GM20431 (cell line): ENCODE results near the gene ZNF593OS.

Experiments
- in situ Hi-C: fragments of 300-500 bp; cut with MseI, MboI; formaldehyde crosslinking; loops from one replicate; pipeline ENCODE4 v1.15.0; 2020; ENCODE audit warnings: low sequenced_read_pairs; ENCODE audit not compliant: unreplicated experiment

ZNF593OS gene

GRCh38 chr1:26171084-26172072 is at the start of gene ZNF593OS:
TSS of gene ZNF593OS (minus strand) at chr1:26171832. CDS start at chr1:26171661, 171 bp downstream.
- in situ Hi-C loops, result no loop called here

- in situ Hi-C loops, result no loop called here
Measured at GRCh38 chr1:26221094-26221493, 49.5 kb upstream of the ZNF593OS start.

GRCh38 chr1:26220199-26220912 is 48.7 kb upstream of the ZNF593OS start:
- in situ Hi-C loops, result no loop called here

- in situ Hi-C loops, result no loop called here
Measured at GRCh38 chr1:26218906-26219494, 47.4 kb upstream of the ZNF593OS start.

- in situ Hi-C loops, result no loop called here
Measured at GRCh38 chr1:26215246-26215645, 43.6 kb upstream of the ZNF593OS start.

- in situ Hi-C loops, result no loop called here
Measured at GRCh38 chr1:26213335-26213905, 41.8 kb upstream of the ZNF593OS start.

GRCh38 chr1:26212726-26213125 is 41.1 kb upstream of the ZNF593OS start:
- in situ Hi-C loops, result no loop called here

GRCh38 chr1:26210147-26210870 is 38.7 kb upstream of the ZNF593OS start:
- in situ Hi-C loops, result no loop called here

GRCh38 chr1:26203642-26204318 is 32.1 kb upstream of the ZNF593OS start:
- in situ Hi-C loops, result no loop called here

- in situ Hi-C loops, result no loop called here
Measured at GRCh38 chr1:26200413-26200812, 28.8 kb upstream of the ZNF593OS start.

- in situ Hi-C loops, result no loop called here
Measured at GRCh38 chr1:26197813-26198212, 26.2 kb upstream of the ZNF593OS start.

- in situ Hi-C loops, result no loop called here
Measured at GRCh38 chr1:26197301-26197700, 25.7 kb upstream of the ZNF593OS start.

- in situ Hi-C loops, result no loop called here
Measured at GRCh38 chr1:26195805-26196204, 24.2 kb upstream of the ZNF593OS start.

- in situ Hi-C loops, result no loop called here
Measured at GRCh38 chr1:26191739-26192138, 20.1 kb upstream of the ZNF593OS start.

- in situ Hi-C loops, result no loop called here
Measured at GRCh38 chr1:26190373-26190987, 18.8 kb upstream of the ZNF593OS start, which contains the start of gene CATSPER4. TSS of gene CATSPER4 (plus strand) at chr1:26190602. CDS start at chr1:26190628, 26 bp downstream.

GRCh38 chr1:26189751-26190275 is 18.2 kb upstream of the ZNF593OS start:
- in situ Hi-C loops, result no loop called here

- in situ Hi-C loops, result no loop called here
Measured at GRCh38 chr1:26189331-26189730, 17.7 kb upstream of the ZNF593OS start.

- in situ Hi-C loops, result no loop called here
Measured at GRCh38 chr1:26188477-26188876, 16.8 kb upstream of the ZNF593OS start.
